GM19328 (cell line): ENCODE results near the gene RPL31.
A peak's percentile ranks its signal among the peaks of the same experiment; 100 is the strongest.

Experiments
- ATAC-seq: cut with Tn5 transposase; IDR thresholded peaks from one replicate; pipeline ENCODE4 v1.9.1; 2021; ENCODE audit warnings: mild to moderate bottlenecking, moderate library complexity; ENCODE audit not compliant: unreplicated experiment

RPL31 gene

DNA sequence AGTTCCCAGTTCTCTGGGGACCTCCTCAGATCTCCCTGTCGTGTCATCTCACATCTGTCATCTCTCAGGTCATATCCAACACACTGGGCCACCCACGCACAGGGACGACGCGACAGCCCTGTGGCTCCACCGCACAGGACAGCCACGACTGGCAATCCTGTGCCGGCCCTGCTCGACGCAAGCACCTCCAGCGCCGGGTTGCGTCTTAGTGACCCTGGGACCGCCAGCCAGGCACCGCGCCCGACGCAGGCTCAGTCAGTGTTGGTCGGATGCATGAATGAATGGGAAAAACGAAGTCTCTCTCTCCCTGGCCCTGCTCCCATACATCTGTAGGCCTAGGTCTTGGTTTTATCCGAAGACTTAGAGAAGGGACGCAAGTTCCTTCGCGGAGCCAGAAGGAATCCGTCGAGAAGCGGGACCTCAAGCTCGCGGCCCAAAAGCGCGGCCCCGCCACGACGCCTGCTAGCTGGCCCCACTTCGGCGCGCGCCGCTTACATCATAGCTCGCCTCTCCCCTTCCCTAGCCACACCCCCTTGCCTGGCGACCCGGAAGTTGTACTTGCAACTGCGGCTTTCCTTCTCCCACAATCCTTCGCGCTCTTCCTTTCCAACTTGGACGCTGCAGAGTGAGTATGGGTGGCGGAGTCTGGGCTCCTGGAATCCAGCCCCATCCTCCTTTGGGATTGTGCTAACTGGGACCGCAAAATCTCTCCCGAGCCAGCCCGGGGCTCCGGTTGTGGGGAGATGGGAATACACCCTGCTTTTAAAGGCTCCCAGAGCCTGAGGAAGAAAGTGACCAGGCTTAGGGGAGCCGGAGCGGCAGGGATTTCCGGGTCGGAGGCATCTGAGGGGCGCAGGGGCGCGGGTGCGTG, at the start of gene RPL31:
Gene RPL31, plus strand, starts transcription at position 599 of the 871 bp plus-strand sequence. CDS start 413 bp downstream, outside the sequence.
- ATAC-seq: peak; percentile 87

- ATAC-seq: no peak
These were observed 49.6 kb upstream of the RPL31 start for GRCh38 chr2:100952512-100952911.

DNA sequence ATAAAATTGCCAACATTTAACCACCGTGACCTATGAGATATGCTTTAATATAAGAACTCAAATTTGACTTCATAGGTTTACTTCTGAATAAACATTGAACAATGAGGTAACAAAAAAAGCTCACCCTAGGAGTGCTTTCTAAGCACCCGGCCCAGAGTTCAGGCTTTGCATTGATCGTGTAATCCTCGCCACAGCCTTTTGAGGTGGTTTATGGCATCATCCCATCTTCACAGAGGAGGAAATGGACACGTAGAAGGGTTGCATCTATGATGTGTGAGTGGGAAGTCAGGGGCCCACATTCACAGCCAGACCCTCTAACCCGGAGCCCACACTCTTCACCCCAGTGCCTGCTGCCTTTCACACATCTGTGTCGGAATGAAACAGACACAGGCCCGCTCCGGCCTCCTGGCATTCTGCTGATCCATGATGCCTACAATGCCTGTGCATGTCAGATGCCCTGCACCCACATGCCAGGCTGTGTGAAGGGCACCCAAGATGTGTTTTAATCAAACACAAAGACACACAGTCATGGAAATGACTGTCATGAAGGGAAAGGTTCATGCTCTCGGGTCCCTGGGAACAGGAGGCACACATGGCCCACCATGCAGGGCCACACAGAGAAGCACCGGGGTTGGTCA, 48.6 kb upstream of the RPL31 start:
- ATAC-seq: no peak

- ATAC-seq: no peak
These were observed 48.1 kb upstream of the RPL31 start for GRCh38 chr2:100954044-100954420.

DNA sequence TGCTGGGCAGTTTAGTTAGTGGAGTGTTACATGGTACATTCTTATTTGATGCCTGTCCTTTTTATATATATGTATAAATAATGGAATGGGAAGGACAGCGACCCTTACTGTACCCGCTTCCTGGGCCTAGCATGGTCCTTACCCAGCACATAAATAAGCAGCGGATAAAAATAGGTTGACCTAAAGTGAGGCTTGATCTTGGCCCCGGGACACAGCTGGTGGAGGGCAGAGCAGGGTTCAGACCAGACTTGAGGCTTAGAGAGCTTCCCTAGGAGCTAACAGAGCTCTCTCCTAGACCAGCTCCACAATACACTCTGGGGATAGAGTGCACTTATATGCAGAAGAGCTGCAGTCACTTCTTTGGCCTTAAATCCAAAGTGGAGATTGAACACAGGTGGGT, 46.9 kb upstream of the RPL31 start:
- ATAC-seq: no peak

GRCh38 chr2:100956081-100956480, 46.0 kb upstream of the RPL31 start:
- ATAC-seq: no peak

- no peak for ATAC-seq
These were observed 44.0 kb upstream of the RPL31 start for GRCh38 chr2:100957996-100958653.

DNA sequence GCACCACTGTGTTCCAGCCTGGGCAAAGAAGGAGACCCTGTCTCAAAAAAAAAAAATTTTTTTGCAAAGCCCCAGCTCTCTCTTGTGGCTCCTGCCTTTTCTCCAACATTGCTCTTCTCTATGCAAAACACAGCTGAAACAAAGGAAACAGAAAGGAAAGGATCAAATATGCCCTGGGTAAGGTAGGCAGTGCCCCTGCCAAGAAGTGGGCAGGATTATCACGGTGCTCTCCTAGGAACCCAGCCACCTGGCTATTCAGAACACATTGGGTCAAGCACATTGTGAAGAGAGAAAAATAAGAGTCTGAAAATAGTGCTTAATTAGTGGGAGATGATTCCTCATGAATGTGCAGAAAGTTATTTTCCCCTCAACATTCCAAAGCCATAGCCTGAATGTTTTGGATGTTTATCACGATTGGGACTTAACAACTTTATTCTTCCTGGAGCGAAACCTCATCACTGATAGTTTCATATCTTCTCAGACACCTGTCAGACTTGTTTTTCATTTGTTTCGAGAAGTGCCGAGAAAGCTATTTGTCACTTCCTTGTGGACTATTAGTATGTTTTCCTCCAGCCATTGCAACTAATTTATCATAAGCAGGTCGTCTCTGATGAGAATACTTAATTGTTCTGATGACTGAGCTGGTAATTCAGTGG, 42.7 kb upstream of the RPL31 start:
- no peak for ATAC-seq

- ATAC-seq: no peak
These were observed 41.4 kb upstream of the RPL31 start for GRCh38 chr2:100960688-100961087.

DNA sequence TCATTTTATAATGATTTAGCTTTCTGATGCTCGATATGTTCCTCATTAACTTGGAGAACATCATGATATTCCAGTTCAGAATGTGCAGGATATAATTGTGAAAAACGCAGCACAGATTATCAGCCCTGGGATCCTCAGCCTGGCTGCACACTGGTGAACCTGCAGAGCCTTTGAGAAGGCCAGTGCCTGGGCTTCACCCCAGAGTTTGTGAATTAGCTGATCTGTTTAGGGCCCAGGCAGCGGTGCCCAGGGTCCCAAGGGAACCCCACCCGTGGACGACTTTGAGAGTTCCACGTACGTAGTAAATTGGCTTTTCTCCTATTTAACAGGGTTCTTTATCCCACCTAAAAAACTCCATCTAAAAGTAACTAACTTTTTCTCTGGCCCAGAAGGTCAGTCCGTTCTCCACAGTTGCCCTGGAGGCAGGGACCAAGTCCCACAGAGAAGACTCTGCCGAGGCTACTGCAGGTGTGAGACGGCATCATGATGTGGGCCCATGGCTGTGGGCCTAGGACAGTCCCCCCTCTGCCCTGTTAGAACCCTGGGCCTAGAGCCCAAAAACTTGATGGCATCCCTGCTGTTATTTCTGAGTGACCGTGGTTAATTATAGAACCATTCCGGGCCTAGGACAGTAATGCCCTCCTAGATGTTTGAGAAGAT, 39.6 kb upstream of the RPL31 start:
- ATAC-seq: no peak

DNA sequence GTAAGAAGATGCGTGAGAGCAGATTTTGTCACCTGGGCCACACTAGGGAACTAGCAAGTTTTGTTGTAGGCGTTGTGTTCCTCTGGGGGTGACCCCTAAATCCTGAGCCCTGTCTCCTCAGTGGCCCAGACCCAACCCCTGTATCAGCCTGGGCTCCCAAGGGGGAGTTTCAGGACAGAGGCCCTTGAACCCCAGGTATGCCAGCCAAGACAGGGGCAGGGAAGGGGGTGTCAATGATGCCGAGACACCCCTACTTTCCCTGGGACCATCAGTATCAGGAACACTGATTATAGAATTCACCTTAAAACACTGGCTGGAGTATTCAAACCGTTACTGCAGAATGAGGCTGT, 39.1 kb upstream of the RPL31 start:
- ATAC-seq: no peak

GRCh38 chr2:100964222-100964621, 37.9 kb upstream of the RPL31 start:
- no peak for ATAC-seq

DNA sequence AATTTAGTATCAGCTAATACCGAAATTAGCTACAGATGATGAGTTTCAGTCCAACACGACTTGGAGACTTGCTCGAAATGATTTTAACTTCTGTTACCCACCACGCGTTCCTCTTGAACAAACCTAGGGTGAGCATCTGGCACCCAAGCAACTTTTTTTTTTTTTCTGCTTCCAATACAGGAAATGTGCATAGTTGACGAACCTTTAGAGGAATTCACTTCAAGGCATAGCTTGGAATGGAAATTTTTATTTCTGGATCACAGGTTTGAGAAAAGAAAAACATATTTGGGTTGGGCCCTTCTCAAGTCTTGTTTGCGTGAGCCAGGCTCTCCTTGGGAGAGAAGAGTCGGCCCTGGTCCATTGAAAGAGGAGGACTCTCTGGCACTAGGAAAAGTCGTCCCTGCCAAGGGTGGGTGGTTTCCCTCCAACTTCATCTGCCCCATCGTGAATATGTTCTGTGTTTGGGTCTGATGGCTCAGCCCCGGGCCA, 37.4 kb upstream of the RPL31 start:
- no peak for ATAC-seq

- no peak for ATAC-seq
These were observed 36.5 kb upstream of the RPL31 start for GRCh38 chr2:100965596-100965995.

GRCh38 chr2:100967716-100968115, 34.4 kb upstream of the RPL31 start:
- ATAC-seq: no peak

- ATAC-seq: no peak
These were observed 33.6 kb upstream of the RPL31 start for GRCh38 chr2:100968146-100969145.

- ATAC-seq: no peak
These were observed 32.1 kb upstream of the RPL31 start for GRCh38 chr2:100969998-100970397.

GRCh38 chr2:100971221-100971620, 30.9 kb upstream of the RPL31 start:
- ATAC-seq: no peak

- ATAC-seq: no peak
These were observed 29.6 kb upstream of the RPL31 start for GRCh38 chr2:100972452-100972851.
